Iris pigment epithelial cell (primary cell): ENCODE data around the gene NCBP1.
A peak's percentile ranks its signal among the peaks of the same experiment; 100 is the strongest.

ENCODE experiments used
- DNase-seq: peaks from one replicate; pipeline ENCODE4 v3.0.0-alpha.2; 2011; ENCODE audit warnings: low read depth

Gene NCBP1

GRCh38 chr9:97711223-97711626 lies 77.6 kb downstream of the NCBP1 start:
- no peak for DNase-seq

- DNase-seq, result peak; percentile 84
Measured at GRCh38 chr9:97714435-97714834, 80.8 kb downstream of the NCBP1 start.

GRCh38 chr9:97717866-97718265 lies 84.2 kb downstream of the NCBP1 start:
- DNase-seq, result no peak

GRCh38 chr9:97721396-97721795 lies 87.8 kb downstream of the NCBP1 start:
- no peak for DNase-seq

- no peak for DNase-seq
Measured at GRCh38 chr9:97722331-97722730, 88.7 kb downstream of the NCBP1 start.
